ENCODE results near the gene P4HTM.
A peak's percentile ranks its signal among the peaks of the same experiment; 100 is the strongest.

Gene P4HTM

GRCh38 chr3:48989796-48990635 is at the start of gene P4HTM:
TSS of gene P4HTM (plus strand) at chr3:48990241. CDS start at chr3:48990257, 16 bp downstream.
- Histone ChIP-seq H3K9me3 (ENCODE audit: control insufficient read depth, low read depth, low read length) (no peaks in the 10 kb centered on the region), H3K27ac (ENCODE audit: low read length) (peak within 1 kb of the TSS; percentile 51), H3K4me3 (ENCODE audit: low read length) (peak within 1 kb of the TSS; percentile 92), H3K36me3 (ENCODE audit: control insufficient read depth, low read depth, low read length) (peaks cover 14% of the 10 kb centered on the region), H3K4me1 (ENCODE audit: control insufficient read depth, low read depth, low read length) (peaks cover 13% of the 10 kb centered on the region), H3K27me3 (ENCODE audit: control insufficient read depth, insufficient read depth, low read length) (no peaks in the 10 kb centered on the region), H3K9ac (ENCODE audit: low read length) (peak within 1 kb of the TSS; percentile 77)

DNA sequence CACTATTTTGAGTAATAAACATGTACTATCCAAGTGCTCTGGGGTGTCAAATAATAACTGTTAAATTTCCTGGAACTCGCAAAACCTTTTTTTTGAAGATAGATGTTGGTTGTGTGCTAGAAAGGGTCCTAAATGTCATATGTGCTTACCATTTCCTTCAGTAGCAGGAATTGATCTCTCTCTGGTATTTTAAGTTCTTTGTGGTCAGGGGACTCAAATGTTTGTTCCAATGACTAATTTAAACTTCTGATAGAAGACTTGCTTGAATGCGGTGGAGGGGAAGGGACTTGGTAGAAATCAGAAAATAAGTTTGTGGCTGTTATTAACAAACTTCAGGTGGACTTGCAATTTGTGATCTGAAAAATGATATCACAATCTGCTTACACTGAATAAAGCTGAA is 44.6 kb upstream of the P4HTM start:
- Histone ChIP-seq H3K4me1 (ENCODE audit: control insufficient read depth, low read depth, low read length) (no peaks in the 10 kb centered on the region), H3K9ac (ENCODE audit: low read length) (no peak overlapping the region), H3K27me3 (ENCODE audit: control insufficient read depth, insufficient read depth, low read length) (no peaks in the 10 kb centered on the region), H3K27ac (ENCODE audit: low read length) (no peak overlapping the region), H3K9me3 (ENCODE audit: control insufficient read depth, low read depth, low read length) (no peaks in the 10 kb centered on the region), H3K36me3 (ENCODE audit: control insufficient read depth, low read depth, low read length) (peaks cover 4% of the 10 kb centered on the region), H3K4me3 (ENCODE audit: low read length) (no peak overlapping the region)

GRCh38 chr3:48945891-48946549 is 44.0 kb upstream of the P4HTM start:
- Histone ChIP-seq H3K4me3 (ENCODE audit: low read length) (no peak overlapping the region), H3K4me1 (ENCODE audit: control insufficient read depth, low read depth, low read length) (no peaks in the 10 kb centered on the region), H3K27ac (ENCODE audit: low read length) (no peak overlapping the region), H3K9ac (ENCODE audit: low read length) (no peak overlapping the region), H3K36me3 (ENCODE audit: control insufficient read depth, low read depth, low read length) (peaks cover 4% of the 10 kb centered on the region), H3K27me3 (ENCODE audit: control insufficient read depth, insufficient read depth, low read length) (no peaks in the 10 kb centered on the region), H3K9me3 (ENCODE audit: control insufficient read depth, low read depth, low read length) (no peaks in the 10 kb centered on the region)

DNA sequence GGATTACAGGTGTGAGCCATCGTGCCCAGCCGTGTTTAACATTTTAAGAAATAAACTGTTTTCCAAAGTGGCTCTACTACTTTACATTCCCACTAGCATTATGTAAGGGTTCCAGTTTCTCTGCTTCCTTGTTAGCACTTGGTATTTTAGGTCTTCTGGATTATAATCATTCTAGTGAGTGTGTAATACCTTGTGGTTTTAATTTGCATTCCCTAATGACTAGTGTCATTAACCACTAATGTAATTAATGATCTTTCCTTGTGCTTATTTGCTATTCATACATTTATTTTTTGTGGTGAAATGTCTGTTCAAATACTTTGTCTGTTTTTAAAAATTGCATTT is 40.7 kb upstream of the P4HTM start:
- no peaks in the 10 kb centered on the region for H3K27me3 ChIP-seq (ENCODE audit: control insufficient read depth, insufficient read depth, low read length)
- H3K9me3 ChIP-seq (ENCODE audit: control insufficient read depth, low read depth, low read length) = no peaks in the 10 kb centered on the region
- no peak overlapping the region for H3K4me3 ChIP-seq (ENCODE audit: low read length)
- H3K27ac ChIP-seq (ENCODE audit: low read length) = no peak overlapping the region
- H3K4me1 ChIP-seq (ENCODE audit: control insufficient read depth, low read depth, low read length) = no peaks in the 10 kb centered on the region
- H3K36me3 ChIP-seq (ENCODE audit: control insufficient read depth, low read depth, low read length) = peaks cover under 1% of the 10 kb centered on the region
- H3K9ac ChIP-seq (ENCODE audit: low read length) = no peak overlapping the region

DNA sequence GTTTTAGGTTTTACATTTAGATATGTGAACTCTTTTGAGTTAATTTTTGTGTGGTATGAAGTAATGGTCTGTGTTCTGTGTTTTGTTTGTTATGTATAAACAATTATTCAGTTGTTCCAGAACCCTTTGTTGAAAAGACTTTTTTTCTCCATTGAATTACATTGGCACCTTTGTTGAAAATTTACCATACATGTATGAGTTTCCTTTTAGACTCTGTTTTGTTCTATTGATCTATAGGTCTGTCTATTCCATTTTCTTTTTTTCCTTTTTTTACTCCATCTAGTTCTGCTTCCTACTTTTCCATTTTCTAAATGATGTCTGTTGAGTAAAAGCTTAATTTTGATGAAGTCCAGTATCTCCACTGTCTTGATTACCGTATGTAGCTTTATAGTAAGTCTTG is 40.0 kb upstream of the P4HTM start:
- Histone ChIP-seq H3K4me1 (ENCODE audit: control insufficient read depth, low read depth, low read length) (no peaks in the 10 kb centered on the region), H3K36me3 (ENCODE audit: control insufficient read depth, low read depth, low read length) (peaks cover 4% of the 10 kb centered on the region), H3K27me3 (ENCODE audit: control insufficient read depth, insufficient read depth, low read length) (no peaks in the 10 kb centered on the region), H3K9me3 (ENCODE audit: control insufficient read depth, low read depth, low read length) (no peaks in the 10 kb centered on the region), H3K4me3 (ENCODE audit: low read length) (no peak overlapping the region), H3K27ac (ENCODE audit: low read length) (no peak overlapping the region), H3K9ac (ENCODE audit: low read length) (no peak overlapping the region)

DNA sequence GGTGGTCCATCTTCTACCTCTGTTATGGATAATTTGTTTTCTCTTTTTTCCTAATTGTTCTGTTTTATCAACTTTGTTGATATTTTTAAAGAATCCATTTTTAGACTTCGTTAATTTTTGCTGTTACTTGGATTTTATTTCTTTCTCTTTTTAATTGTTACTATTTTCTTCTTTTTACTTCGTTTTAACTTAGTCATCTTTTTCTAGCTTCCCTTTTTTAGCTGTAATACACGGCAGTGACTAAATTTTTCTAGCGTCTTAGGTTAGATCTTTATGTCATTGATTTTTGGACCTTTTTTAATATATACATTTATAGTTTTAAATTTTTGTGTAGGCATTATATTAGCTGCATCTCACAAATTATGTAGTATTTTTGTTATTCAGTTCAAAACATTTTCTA is 38.3 kb upstream of the P4HTM start:
- no peaks in the 10 kb centered on the region for H3K9me3 ChIP-seq (ENCODE audit: control insufficient read depth, low read depth, low read length)
- no peaks in the 10 kb centered on the region for H3K27me3 ChIP-seq (ENCODE audit: control insufficient read depth, insufficient read depth, low read length)
- peaks cover 4% of the 10 kb centered on the region for H3K36me3 ChIP-seq (ENCODE audit: control insufficient read depth, low read depth, low read length)

GRCh38 chr3:48952510-48953118 is 37.4 kb upstream of the P4HTM start:
- no peak overlapping the region for H3K9ac ChIP-seq (ENCODE audit: low read length)
- H3K27me3 ChIP-seq (ENCODE audit: control insufficient read depth, insufficient read depth, low read length) = no peaks in the 10 kb centered on the region
- H3K4me3 ChIP-seq (ENCODE audit: low read length) = no peak overlapping the region
- peaks cover 4% of the 10 kb centered on the region for H3K36me3 ChIP-seq (ENCODE audit: control insufficient read depth, low read depth, low read length)
- H3K27ac ChIP-seq (ENCODE audit: low read length) = no peak overlapping the region
- no peaks in the 10 kb centered on the region for H3K9me3 ChIP-seq (ENCODE audit: control insufficient read depth, low read depth, low read length)
- H3K4me1 ChIP-seq (ENCODE audit: control insufficient read depth, low read depth, low read length) = no peaks in the 10 kb centered on the region

More for the DNA sequence above, 38.3 kb upstream of the P4HTM start:
- no peak overlapping the region for H3K4me3 ChIP-seq (ENCODE audit: low read length)
- H3K9ac ChIP-seq (ENCODE audit: low read length) = no peak overlapping the region
- H3K27ac ChIP-seq (ENCODE audit: low read length) = no peak overlapping the region
- no peaks in the 10 kb centered on the region for H3K4me1 ChIP-seq (ENCODE audit: control insufficient read depth, low read depth, low read length)

GRCh38 chr3:48957006-48957705 is 32.9 kb upstream of the P4HTM start:
- Histone ChIP-seq H3K27me3 (ENCODE audit: control insufficient read depth, insufficient read depth, low read length) (no peaks in the 10 kb centered on the region), H3K9ac (ENCODE audit: low read length) (no peak overlapping the region), H3K4me3 (ENCODE audit: low read length) (no peak overlapping the region), H3K27ac (ENCODE audit: low read length) (no peak overlapping the region), H3K36me3 (ENCODE audit: control insufficient read depth, low read depth, low read length) (peaks cover 4% of the 10 kb centered on the region), H3K4me1 (ENCODE audit: control insufficient read depth, low read depth, low read length) (no peaks in the 10 kb centered on the region), H3K9me3 (ENCODE audit: control insufficient read depth, low read depth, low read length) (no peaks in the 10 kb centered on the region)

- Histone ChIP-seq H3K27ac (ENCODE audit: low read length) (no peak overlapping the region), H3K9ac (ENCODE audit: low read length) (no peak overlapping the region), H3K36me3 (ENCODE audit: control insufficient read depth, low read depth, low read length) (no peaks in the 10 kb centered on the region), H3K4me1 (ENCODE audit: control insufficient read depth, low read depth, low read length) (peaks cover 11% of the 10 kb centered on the region), H3K4me3 (ENCODE audit: low read length) (no peak overlapping the region), H3K9me3 (ENCODE audit: control insufficient read depth, low read depth, low read length) (no peaks in the 10 kb centered on the region), H3K27me3 (ENCODE audit: control insufficient read depth, insufficient read depth, low read length) (no peaks in the 10 kb centered on the region)
Measured at GRCh38 chr3:48960841-48961413, 29.1 kb upstream of the P4HTM start.

- H3K9me3 ChIP-seq (ENCODE audit: control insufficient read depth, low read depth, low read length) = no peaks in the 10 kb centered on the region
- H3K9ac ChIP-seq (ENCODE audit: low read length) = no peak overlapping the region
- H3K4me3 ChIP-seq (ENCODE audit: low read length) = no peak overlapping the region
- no peak overlapping the region for H3K27ac ChIP-seq (ENCODE audit: low read length)
- H3K4me1 ChIP-seq (ENCODE audit: control insufficient read depth, low read depth, low read length) = peaks cover 11% of the 10 kb centered on the region
- no peaks in the 10 kb centered on the region for H3K27me3 ChIP-seq (ENCODE audit: control insufficient read depth, insufficient read depth, low read length)
- peaks cover 11% of the 10 kb centered on the region for H3K36me3 ChIP-seq (ENCODE audit: control insufficient read depth, low read depth, low read length)
Measured at GRCh38 chr3:48962340-48962739, 27.7 kb upstream of the P4HTM start.

DNA sequence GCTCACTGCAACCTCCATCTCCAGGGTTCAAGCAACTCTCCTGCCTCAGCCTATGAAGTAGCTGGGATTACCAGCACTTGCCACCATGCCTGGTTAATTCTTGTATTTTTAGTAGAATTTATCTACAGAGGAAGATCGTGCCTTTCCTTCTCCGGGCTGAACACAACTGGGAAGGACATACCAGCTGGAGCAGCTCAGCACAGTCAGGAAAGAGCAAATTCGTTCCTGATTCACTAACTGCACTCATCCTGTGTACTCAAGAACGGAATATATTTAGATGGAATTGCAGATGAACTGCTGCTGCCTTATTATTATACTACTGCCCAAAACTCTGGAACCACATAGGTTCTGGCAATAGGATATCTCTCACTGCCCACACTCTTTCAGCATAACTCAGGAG is 27.1 kb upstream of the P4HTM start:
- Histone ChIP-seq H3K4me3 (ENCODE audit: low read length) (no peak overlapping the region), H3K9ac (ENCODE audit: low read length) (no peak overlapping the region), H3K36me3 (ENCODE audit: control insufficient read depth, low read depth, low read length) (peaks cover 16% of the 10 kb centered on the region), H3K9me3 (ENCODE audit: control insufficient read depth, low read depth, low read length) (no peaks in the 10 kb centered on the region), H3K4me1 (ENCODE audit: control insufficient read depth, low read depth, low read length) (peaks cover 11% of the 10 kb centered on the region), H3K27me3 (ENCODE audit: control insufficient read depth, insufficient read depth, low read length) (no peaks in the 10 kb centered on the region), H3K27ac (ENCODE audit: low read length) (no peak overlapping the region)

All from iPS-18a (cell line).